COLO668 (cell line): ENCODE results near the gene RHBDD2.
"Not testable (repeated sequence)": the region's sequence is repeated elsewhere in the genome, so short reads cannot be mapped to it uniquely, and the experiment has no call there.

Source experiments
- DNase-seq: peaks from one replicate; lab custom pipeline; 2025; ENCODE audit not compliant: unreplicated experiment; lab: John Stamatoyannopoulos, UW

RHBDD2 gene

GRCh38 chr7:75888464-75889222, 9.8 kb downstream of the RHBDD2 start:
- no peak for DNase-seq

GRCh38 chr7:75889223-75889825, 10.5 kb downstream of the RHBDD2 start:
- DNase-seq, result no peak

GRCh38 chr7:75889826-75890225, 11.0 kb downstream of the RHBDD2 start:
- DNase-seq, result no peak

GRCh38 chr7:75891237-75891636, 12.4 kb downstream of the RHBDD2 start:
- DNase-seq, result not testable (repeated sequence)

- DNase-seq, result no peak
Measured at GRCh38 chr7:75891815-75892411, 13.1 kb downstream of the RHBDD2 start.

- peak; percentile 52 for DNase-seq
Measured at GRCh38 chr7:75892634-75893272, 13.9 kb downstream of the RHBDD2 start.

GRCh38 chr7:75896803-75897327, 18.0 kb downstream of the RHBDD2 start:
- DNase-seq, result no peak

- DNase-seq, result no peak
Measured at GRCh38 chr7:75900617-75901315, 21.9 kb downstream of the RHBDD2 start.

- DNase-seq, result peak; percentile 74
Measured at GRCh38 chr7:75905785-75906604, 27.2 kb downstream of the RHBDD2 start.

GRCh38 chr7:75906991-75907667, 28.3 kb downstream of the RHBDD2 start:
- DNase-seq, result peak; percentile 15

GRCh38 chr7:75907668-75908039, 28.8 kb downstream of the RHBDD2 start:
- not testable (repeated sequence) for DNase-seq

- no peak for DNase-seq
Measured at GRCh38 chr7:75909521-75910132, 30.8 kb downstream of the RHBDD2 start.

- DNase-seq, result not testable (repeated sequence)
Measured at GRCh38 chr7:75911186-75911585, 32.4 kb downstream of the RHBDD2 start.

GRCh38 chr7:75913437-75913836, 34.6 kb downstream of the RHBDD2 start:
- DNase-seq, result no peak

- no peak for DNase-seq
Measured at GRCh38 chr7:75914169-75914654, 35.4 kb downstream of the RHBDD2 start.

- peak; percentile 94 for DNase-seq
Measured at GRCh38 chr7:75914655-75915415, 36.0 kb downstream of the RHBDD2 start, which contains the start of gene POR. Gene POR (plus strand): TSS chr7:75915155. CDS start chr7:75954002, 38,847 bp downstream.

GRCh38 chr7:75915416-75916156, 36.8 kb downstream of the RHBDD2 start:
- peak; percentile 15 for DNase-seq
